ENCODE measurements around the gene MADD. TPM values are rescaled to one million over a fixed set of nuclear protein-coding genes. Genes with fewer than 3 reads are reported as not detected.

Gene MADD
- total RNA-seq, 1 donor from 2014 or later: 39.7 TPM

DNA sequence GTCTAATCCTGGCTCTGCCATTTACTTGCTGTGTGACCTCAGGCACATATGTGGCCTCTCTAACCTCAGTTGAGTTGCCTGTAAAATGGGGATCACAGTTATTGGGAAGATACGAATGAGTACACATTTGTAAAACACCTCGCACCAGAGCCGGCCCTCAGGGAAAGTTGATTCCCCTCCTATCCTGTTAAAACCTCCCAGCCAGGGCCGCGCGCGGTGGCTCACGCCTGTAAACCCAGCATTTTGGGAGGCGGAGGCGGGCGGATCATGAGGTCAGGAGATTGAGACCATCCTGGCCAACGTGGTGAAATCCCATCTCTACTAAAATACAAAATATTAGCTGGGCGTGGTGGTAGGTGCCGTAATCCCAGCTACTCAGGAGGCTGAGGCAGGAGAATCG lies 90.4 kb downstream of the MADD start:
- intact Hi-C loops (cut with DNase I): no loop called here
- DNase-seq (no peak), ATAC-seq (ENCODE audit: poor library complexity) (no peak)

DNA sequence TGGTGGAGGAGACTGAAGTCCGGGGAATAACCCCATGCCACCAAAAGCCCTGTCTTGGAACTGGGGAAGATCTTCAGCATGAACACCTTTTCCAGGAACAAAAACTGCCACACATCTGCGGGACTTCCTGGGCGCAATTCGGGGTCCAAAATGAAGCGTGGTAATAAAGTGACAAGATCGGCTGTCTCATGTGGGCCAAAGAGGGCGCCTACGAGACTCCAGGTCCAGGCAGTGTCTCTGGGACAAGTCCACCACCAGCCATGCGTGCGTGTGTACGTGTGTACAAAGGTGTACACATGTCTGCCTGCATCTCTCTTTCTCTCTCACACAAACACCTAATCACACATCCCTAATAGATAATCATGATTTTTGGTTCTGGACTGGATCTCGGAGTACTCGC lies 91.5 kb downstream of the MADD start:
- DNase-seq: no peak
- no peak for ATAC-seq (ENCODE audit: poor library complexity)
- intact Hi-C loops (cut with DNase I): no loop called here

DNA sequence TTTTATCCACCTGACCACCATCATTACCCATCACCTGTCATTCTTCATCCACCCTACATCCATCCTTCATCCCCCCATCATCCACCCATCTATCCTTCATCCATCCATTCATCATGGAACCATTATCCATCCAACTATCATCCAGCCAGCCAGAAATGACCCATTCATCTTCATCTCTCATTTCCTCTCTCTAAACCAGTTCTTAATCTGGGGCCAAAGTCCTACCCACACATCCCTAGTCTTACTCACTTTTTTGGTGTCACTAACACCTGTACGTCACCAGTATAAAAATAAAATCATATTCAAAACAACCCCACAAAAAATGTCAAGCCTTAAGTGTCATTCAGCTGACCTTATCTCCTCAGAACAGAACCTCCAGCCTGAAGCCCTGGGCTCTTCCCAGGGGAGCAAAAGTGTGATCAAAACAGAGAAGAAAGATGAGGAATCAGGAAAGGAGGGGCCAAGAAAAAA lies 96.1 kb downstream of the MADD start:
- intact Hi-C loops (cut with DNase I): no loop called here
- DNase-seq: no peak
- no peak for ATAC-seq (ENCODE audit: poor library complexity)

DNA sequence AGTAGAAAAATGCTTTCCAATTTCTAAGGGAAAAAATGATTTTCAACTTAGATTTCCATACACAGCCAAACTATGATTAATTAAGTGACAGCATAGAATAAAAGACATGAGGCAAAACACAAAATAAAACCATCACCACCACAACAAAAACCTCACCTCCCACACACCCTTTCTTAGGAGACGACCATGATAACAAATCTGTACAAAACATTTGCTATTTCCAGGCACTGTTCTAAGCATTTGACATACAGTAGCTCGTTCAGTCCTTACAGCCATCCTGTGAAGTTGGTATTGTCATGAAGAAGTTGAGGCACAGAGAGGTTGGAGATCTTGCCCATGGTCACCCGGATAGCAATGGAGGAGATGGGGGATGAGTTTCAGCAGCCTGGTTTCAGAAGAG lies 99.7 kb downstream of the MADD start:
- intact Hi-C loops (cut with DNase I): loop anchor here (10.0 kb wide), 1 partner anchor 485 kb away; no protein-coding TSS in a partner anchor
- DNase-seq (no peak), ATAC-seq (ENCODE audit: poor library complexity) (no peak)

DNA sequence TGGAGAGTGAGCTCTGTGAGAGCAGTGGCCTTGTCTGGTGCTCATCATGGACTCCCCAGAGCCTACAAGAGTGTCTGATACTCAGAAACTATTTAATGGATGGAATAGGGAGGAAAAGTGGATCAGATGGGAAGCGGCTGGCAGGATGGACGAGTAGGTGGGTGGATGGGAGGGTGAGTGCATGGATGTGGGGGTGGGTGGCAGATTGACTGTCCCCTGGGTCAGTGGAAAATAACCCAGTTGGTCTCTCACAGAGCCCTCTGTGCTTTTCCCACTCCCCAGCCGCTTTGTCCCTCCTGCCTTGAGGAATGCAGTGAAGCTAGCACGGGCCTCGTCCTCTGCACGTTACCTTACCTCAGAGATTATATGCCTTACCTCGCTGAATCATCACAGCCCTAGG lies 102.5 kb downstream of the MADD start:
- DNase-seq (no peak), ATAC-seq (ENCODE audit: poor library complexity) (no peak)
- intact Hi-C loops (cut with DNase I): loop anchor here (10.0 kb wide), 1 partner anchor 482 kb away; no protein-coding TSS in a partner anchor

DNA sequence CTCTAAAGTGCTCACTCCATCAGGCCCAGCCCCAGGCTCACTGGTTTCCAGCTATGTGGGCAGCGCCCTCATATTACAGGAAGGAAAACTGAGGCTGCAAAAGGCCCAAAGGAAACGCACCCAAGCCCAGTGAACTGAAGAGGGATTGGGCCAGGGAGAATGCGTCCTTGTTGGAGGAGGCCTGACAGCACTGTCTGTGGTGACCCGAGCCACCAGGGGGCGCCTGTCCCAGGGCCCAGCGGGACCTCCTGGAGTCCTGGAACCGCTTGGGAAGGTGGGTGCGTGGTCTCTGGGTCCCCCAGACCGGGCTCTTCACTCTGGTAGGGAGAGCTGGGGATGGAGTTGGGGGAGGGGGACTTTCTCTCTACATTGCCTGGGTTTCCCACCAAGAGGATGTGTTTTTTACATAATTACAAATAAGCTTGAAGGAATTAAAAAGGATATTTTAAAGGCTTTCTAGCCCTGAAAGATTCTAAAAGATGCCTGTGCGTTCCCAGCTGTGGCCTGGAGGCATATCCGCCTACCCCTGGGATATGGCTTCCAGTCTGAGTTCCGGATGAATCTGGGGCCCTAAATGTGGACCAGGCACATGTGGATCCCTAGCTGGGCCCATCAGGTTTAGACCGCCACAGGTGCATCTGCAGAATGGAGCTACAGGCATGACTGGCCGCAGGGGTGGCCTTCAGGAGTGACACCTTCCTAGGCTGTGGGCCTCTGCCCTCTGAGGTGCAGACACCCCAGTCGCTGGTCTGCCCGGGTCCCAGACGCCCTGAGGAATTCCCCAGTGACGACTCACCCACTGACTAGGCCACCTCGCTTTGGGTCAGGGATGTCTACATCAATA lies 104.2 kb downstream of the MADD start:
- DNase-seq (peak; percentile 92), ATAC-seq (ENCODE audit: poor library complexity) (peak; percentile 82)
- intact Hi-C loops (cut with DNase I): loop anchor here (10.0 kb wide), 1 partner anchor 481 kb away; no protein-coding TSS in a partner anchor

DNA sequence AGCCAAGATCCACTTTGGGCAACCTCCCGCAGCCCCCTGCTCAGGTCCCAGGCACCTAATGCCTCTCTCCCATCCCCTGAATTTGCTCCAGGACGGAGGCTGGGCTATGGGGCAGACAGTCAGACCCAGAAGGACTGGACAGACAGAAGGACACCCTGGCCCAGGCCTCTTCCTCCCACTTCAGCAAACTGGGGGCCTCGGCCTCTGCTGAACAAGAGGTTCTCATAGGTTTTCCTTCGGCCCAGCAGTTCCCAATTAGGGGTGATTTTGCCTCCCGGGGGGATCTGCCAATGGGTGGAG lies 104.7 kb downstream of the MADD start:
- ATAC-seq (ENCODE audit: poor library complexity) (no peak), DNase-seq (no peak)
- intact Hi-C loops (cut with DNase I): loop anchor here (5.0 to 10.0 kb wide), 2 partner anchors 78 to 480 kb away; no protein-coding TSS in a partner anchor

DNA sequence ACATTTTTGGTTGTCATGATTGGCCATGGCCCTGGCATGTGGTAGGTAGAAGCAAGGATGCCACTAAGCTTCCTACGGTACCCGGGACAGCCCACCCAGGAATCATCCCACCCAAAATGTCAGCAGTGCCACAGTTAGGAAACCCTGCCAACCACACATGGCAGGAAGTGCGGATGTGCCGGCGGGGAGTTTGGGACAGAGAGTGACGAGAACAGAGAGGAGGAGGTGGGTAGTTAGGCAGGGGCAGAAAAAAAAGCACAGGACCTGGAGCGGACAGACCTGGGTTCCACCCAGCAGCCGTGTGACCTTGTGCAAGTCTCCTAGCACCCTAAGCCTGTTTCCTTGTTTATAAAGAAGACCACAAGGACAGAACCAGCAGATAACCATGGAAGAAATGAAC lies 105.1 kb downstream of the MADD start:
- no peak for DNase-seq
- no peak for ATAC-seq (ENCODE audit: poor library complexity)
- intact Hi-C loops (cut with DNase I): loop anchor here (5.0 to 10.0 kb wide), 2 partner anchors 77 to 480 kb away; no protein-coding TSS in a partner anchor

DNA sequence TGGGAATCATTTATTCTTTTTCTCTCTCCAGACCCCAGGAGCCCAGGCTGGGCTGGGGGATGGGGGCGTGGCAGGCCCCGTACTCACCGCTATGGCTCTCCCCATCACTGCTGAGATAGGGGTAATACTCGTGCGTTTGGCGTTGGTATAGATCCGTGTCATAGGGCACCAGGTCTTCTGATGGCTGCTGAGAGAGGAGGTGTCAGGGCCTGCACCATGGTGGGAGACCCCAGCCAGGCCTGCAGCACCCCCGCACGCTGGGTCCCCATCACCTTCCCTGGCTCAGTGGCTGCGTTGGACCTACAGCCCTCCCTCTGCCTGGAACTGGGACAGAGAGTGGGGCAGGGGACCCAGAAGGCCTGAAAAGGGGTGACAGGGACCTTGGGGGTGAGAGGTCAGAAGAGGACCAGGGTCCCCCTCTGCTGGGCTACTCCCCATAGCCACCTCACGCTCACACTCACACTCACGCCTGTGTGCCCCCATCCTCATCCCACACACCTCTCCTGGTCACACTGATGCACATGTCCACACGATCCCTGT lies 105.7 kb downstream of the MADD start:
- intact Hi-C loops (cut with DNase I): loop anchor here (5.0 to 10.0 kb wide), 2 partner anchors 77 to 479 kb away; no protein-coding TSS in a partner anchor
- DNase-seq (no peak), ATAC-seq (ENCODE audit: poor library complexity) (no peak)

DNA sequence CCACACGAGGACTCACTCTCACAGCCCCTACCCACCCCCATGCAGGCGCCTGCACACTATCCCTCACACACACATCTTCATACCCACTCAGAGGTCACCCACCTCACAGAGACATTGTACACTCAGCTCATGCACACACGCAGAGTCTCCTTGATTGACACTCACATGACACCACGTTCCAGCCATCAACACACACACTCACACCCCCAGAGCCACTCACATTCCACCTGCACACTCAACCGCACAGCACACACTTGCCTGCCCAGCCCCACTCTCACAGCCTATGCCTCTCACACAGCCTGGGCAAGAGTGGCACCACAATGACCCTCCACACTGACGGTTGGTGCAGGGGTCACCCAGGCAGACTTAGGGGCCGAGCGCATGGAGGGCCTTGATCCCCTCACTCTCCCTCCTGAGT lies 106.2 kb downstream of the MADD start:
- ATAC-seq (ENCODE audit: poor library complexity): no peak
- intact Hi-C loops (cut with DNase I): loop anchor here (5.0 to 10.0 kb wide), 2 partner anchors 76 to 479 kb away; no protein-coding TSS in a partner anchor
- DNase-seq: no peak

DNA sequence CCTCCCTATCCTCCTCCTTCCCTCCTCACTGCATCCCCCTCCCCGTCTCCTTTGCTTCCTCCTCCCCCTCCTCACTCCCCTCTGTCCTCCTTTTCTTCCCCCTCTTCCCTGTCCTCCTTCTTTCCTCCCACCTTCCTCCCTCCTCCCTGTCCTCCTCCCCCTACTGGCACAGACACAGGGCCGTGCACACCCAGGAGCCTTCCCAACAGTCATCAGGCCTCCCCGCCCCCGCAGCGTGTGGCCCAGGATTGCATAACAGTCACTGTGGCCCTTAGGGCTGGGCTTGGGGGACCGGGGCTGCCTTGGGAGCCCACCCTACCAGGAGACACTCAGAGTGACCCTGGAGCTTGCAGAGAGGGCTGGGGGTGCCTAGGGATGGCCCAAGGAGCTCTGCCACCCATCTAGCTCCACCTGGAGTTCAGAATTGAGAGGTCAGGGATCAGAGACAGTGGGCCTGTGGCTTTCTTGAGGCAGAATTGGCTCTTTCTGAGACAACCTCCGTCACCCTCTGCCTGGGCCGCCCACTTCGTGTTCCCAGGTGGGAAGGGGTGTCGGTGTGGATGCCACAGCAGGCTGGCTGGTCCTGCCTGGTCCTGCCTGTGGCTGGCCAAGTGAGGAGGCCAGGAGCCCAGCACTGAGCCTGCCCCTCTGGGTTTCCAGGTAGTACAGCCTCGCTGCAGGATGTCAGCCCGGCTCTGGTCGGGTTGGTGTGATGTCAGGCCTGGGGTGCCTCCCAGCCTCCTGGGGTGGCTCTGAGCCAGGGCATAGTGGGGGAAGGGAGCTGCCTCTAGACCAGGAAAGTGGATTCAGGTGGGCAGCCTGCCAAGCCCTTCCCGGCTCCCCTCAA lies 106.8 kb downstream of the MADD start:
- ATAC-seq (ENCODE audit: poor library complexity) (peak; percentile 39), DNase-seq (peak; percentile 81)
- intact Hi-C loops (cut with DNase I): loop anchor here (5.0 to 10.0 kb wide), 2 partner anchors 76 to 478 kb away; no protein-coding TSS in a partner anchor

DNA sequence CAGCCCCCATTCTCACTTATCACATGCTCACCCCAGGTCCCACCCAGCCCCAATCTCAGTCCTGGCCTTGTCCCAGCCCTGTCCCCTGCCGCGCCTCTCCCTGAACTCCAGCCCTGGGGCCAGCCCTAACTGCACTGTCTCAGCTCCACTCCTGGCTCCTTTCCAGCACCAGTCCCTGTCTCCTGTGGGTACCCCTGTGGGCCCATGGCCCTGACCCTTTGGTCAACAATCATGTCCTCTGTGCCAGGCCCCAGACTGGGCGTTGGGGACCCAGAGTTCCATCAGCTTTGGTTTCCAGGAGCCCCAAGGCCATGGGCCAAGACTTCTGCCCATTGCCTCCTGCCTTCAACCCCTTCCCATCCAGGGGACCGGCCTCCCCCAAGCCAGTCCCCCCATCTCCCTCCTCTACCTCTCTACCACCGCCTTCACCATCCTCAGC lies 107.7 kb downstream of the MADD start:
- intact Hi-C loops (cut with DNase I): loop anchor here (5.0 to 10.0 kb wide), 2 partner anchors 75 to 477 kb away; no protein-coding TSS in a partner anchor
- peak; percentile 55 for DNase-seq
- ATAC-seq (ENCODE audit: poor library complexity): peak; percentile 30

DNA sequence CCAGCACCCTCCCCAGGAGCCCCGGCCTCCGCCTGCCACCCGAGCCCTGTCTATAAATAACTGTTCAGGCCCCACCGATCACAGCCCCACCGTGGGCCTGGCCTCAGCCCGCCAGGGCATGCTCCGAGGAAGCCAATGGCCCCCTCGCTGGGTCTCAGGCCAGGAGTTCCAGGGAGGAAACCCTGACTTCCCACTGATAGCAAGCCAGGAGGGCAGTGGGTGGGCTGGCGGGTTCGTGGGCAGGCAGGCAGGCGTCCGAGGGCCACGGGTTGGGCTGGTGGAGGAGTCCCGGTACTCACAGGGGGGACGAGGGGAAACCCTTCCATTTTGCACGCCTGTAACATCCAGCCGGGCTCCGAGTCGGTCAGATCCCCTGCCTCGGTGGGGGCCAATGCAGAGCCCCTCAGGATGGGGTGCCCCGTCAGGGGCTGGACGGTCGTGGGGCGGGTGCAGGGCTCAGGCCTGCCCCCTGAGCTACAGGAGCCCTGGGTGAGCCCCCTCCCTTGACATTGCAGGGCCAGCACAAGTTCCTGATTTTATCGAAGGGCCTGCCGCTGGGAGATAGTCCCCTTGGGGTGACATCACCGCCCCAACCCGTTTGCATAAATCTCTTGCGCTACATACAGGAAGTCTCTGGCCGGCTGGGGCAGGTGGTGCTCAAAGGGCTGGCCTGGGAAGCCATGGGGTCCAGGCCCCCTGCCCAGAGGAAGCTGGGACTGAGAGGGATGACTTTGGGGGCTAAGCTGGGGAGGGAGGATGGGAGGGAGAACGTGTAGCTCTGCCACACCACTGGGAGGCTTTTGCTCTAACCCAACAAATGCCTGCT lies 108.3 kb downstream of the MADD start, which contains the start of gene SPI1:
TSS of gene SPI1 (minus strand) at position 538 of the 826 bp plus-strand sequence. CDS start at position 344, 194 bp downstream.
- intact Hi-C loops (cut with DNase I): loop anchor here (5.0 to 10.0 kb wide), 2 partner anchors 74 to 477 kb away; no protein-coding TSS in a partner anchor
- peak; percentile 84 for DNase-seq
- ATAC-seq (ENCODE audit: poor library complexity): peak; percentile 54

DNA sequence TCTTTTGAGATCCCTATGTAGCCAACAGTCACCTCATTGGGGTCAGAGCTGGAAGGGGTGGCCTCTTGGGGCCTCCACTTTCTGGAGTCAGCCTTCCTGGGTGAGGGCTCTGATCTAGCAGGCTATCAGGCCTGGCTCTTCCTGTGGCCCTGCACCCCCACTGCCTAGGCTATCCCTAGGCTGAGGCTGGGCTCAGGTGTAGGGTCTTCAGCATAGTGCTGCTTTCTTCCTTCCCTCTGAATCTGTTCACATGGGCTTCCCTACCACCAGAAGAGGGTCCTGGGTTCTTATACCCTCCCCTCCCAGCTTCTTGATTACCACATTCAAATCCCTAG lies 108.9 kb downstream of the MADD start:
- ATAC-seq (ENCODE audit: poor library complexity) (no peak), DNase-seq (peak; percentile 17)
- intact Hi-C loops (cut with DNase I): loop anchor here (5.0 to 10.0 kb wide), 2 partner anchors 73 to 476 kb away; no protein-coding TSS in a partner anchor

DNA sequence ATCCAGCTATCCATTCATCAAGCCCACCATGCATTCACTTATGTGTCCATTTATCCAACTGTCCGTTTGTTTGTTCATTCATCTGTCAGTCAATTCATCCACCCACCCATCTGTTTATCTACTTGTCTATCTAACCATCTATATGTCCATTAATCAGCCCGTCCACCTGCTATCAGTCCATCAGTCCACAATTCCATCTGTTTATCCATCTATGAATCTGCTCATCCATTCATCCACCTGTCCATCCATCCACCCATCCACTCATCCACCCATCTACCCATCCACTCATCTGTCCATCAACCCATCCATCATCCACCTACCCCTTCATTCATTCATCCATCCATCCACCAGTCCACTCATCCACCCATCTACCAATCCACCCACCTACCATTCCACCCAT lies 109.4 kb downstream of the MADD start:
- intact Hi-C loops (cut with DNase I): loop anchor here (5.0 to 10.0 kb wide), 2 partner anchors 73 to 475 kb away; no protein-coding TSS in a partner anchor
- DNase-seq: no peak
- no peak for ATAC-seq (ENCODE audit: poor library complexity)
